Measurements from ENCODE around the gene UVSSA.

DNA sequence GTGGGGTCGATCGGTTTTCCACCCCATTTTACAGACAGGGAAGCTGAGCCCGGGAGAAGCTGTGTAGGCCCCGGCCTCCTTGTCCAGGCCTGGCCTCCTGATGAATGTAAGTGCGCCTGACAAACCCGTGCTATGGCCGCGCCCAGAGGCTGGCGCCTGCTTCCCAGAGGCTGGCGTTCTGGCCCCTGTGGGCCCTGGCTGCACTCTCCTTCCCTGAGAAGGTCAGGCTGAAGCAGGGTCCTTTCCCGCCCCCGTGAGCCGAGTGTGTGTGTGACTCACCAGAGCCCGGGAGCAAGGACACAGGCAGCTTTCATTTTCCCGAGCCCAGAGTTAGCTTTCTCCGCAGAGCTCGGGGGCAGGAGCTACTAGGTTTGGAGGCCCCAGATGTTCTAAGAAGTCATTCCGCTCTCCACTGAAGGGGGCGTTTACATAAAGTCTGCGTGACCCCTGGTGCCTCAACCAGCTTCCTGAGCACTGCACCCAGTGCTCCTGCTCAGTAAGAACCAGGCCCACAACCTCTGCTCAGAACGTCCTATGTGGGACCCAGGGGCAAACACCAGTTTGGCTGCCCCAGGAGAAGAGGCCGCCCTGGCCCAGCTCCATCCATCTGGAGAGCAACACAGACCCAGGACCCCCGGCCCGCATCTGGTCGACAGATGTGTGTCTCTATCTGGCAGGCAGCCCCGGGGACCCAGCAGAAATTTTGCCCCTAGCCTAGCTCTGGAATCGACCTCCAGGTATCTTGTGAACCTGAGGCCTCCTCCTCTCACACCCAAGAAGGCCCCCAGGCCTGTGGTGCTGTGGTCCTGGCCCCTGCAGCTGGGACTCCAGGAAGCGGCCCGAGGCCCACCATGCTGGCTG lies 13.6 kb downstream of the UVSSA start:
- TF ChIP-seq, protein P1, sequence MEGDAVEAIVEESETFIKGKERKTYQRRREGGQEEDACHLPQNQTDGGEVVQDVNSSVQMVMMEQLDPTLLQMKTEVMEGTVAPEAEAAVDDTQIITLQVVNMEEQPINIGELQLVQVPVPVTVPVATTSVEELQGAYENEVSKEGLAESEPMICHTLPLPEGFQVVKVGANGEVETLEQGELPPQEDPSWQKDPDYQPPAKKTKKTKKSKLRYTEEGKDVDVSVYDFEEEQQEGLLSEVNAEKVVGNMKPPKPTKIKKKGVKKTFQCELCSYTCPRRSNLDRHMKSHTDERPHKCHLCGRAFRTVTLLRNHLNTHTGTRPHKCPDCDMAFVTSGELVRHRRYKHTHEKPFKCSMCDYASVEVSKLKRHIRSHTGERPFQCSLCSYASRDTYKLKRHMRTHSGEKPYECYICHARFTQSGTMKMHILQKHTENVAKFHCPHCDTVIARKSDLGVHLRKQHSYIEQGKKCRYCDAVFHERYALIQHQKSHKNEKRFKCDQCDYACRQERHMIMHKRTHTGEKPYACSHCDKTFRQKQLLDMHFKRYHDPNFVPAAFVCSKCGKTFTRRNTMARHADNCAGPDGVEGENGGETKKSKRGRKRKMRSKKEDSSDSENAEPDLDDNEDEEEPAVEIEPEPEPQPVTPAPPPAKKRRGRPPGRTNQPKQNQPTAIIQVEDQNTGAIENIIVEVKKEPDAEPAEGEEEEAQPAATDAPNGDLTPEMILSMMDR (IDR thresholded peaks at IDR 0.05), result no peak
- TF ChIP-seq, protein P2, sequence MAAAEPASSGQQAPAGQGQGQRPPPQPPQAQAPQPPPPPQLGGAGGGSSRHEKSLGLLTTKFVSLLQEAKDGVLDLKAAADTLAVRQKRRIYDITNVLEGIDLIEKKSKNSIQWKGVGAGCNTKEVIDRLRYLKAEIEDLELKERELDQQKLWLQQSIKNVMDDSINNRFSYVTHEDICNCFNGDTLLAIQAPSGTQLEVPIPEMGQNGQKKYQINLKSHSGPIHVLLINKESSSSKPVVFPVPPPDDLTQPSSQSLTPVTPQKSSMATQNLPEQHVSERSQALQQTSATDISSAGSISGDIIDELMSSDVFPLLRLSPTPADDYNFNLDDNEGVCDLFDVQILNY (CRISPR knock-in tag; IDR thresholded peaks at IDR 0.05), result no peak
- TF ChIP-seq, protein P3, sequence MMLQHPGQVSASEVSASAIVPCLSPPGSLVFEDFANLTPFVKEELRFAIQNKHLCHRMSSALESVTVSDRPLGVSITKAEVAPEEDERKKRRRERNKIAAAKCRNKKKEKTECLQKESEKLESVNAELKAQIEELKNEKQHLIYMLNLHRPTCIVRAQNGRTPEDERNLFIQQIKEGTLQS (CRISPR knock-in tag; conservative IDR thresholded peaks at IDR 0.05), result no peak
- no peak for TF ChIP-seq ETV6 (CRISPR knock-in tag; IDR thresholded peaks at IDR 0.05)
- TF ChIP-seq CREM (CRISPR knock-in tag; IDR thresholded peaks at IDR 0.05), result no peak
- TF ChIP-seq, protein P4, sequence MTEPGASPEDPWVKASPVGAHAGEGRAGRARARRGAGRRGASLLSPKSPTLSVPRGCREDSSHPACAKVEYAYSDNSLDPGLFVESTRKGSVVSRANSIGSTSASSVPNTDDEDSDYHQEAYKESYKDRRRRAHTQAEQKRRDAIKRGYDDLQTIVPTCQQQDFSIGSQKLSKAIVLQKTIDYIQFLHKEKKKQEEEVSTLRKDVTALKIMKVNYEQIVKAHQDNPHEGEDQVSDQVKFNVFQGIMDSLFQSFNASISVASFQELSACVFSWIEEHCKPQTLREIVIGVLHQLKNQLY (CRISPR knock-in tag; IDR thresholded peaks at IDR 0.05), result no peak
- TF ChIP-seq NR3C1 (CRISPR knock-in tag; conservative IDR thresholded peaks at IDR 0.05; ENCODE audit: low read depth), result no peak
- no peak for TF ChIP-seq ESRRA (CRISPR knock-in tag; IDR thresholded peaks at IDR 0.05; ENCODE audit: borderline replicate concordance)
- TF ChIP-seq, protein P5, sequence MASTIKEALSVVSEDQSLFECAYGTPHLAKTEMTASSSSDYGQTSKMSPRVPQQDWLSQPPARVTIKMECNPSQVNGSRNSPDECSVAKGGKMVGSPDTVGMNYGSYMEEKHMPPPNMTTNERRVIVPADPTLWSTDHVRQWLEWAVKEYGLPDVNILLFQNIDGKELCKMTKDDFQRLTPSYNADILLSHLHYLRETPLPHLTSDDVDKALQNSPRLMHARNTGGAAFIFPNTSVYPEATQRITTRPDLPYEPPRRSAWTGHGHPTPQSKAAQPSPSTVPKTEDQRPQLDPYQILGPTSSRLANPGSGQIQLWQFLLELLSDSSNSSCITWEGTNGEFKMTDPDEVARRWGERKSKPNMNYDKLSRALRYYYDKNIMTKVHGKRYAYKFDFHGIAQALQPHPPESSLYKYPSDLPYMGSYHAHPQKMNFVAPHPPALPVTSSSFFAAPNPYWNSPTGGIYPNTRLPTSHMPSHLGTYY (CRISPR knock-in tag; IDR thresholded peaks at IDR 0.05), result no peak
- TF ChIP-seq, protein P6, sequence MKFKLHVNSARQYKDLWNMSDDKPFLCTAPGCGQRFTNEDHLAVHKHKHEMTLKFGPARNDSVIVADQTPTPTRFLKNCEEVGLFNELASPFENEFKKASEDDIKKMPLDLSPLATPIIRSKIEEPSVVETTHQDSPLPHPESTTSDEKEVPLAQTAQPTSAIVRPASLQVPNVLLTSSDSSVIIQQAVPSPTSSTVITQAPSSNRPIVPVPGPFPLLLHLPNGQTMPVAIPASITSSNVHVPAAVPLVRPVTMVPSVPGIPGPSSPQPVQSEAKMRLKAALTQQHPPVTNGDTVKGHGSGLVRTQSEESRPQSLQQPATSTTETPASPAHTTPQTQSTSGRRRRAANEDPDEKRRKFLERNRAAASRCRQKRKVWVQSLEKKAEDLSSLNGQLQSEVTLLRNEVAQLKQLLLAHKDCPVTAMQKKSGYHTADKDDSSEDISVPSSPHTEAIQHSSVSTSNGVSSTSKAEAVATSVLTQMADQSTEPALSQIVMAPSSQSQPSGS (CRISPR knock-in tag; IDR thresholded peaks at IDR 0.05; ENCODE audit: borderline replicate concordance, low read depth), result no peak
